ENCODE results near the gene GRWD1.

Gene GRWD1

GRCh38 chr19:48491793-48492123 lies 46.0 kb downstream of the GRWD1 start:
- no peak overlapping the region for H2BK120ac ChIP-seq (ENCODE audit: low read depth, low read length)
- no peak overlapping the region for H2BK5ac ChIP-seq (ENCODE audit: low read depth, low read length, poor library complexity, severe bottlenecking)
- H3K9ac ChIP-seq (ENCODE audit: low read length), result no peak overlapping the region
- DNase-seq, result no peak
- H3K23ac ChIP-seq (ENCODE audit: low read length in 2 of 2), result no peak overlapping the region
- H3K36me3 ChIP-seq (ENCODE audit: control insufficient read depth in 1 of 2, insufficient read depth in 2 of 2, low read depth in 1 of 2, low read length in 2 of 2), result no peaks in the 10 kb centered on the region
- peak overlapping the region; percentile 77 for H2BK15ac ChIP-seq (ENCODE audit: low read depth, poor library complexity, severe bottlenecking)
- peaks cover 35% of the 10 kb centered on the region for H3K4me1 ChIP-seq (ENCODE audit: control insufficient read depth, insufficient read depth, low read depth, low read length)
- H2AK5ac ChIP-seq (ENCODE audit: low read length, severe bottlenecking), result no peak overlapping the region
- no peak overlapping the region for H3K4ac ChIP-seq (ENCODE audit: low read depth in 1 of 2, low read length in 2 of 2)
- 18% methylated on average over 10 of the region's 10 CpGs for WGBS
- no peaks in the 10 kb centered on the region for H3K79me1 ChIP-seq (replicated peaks; ENCODE audit: low read length, poor library complexity, severe bottlenecking)
- no peak overlapping the region for H3K4me2 ChIP-seq (ENCODE audit: low read length, poor library complexity, severe bottlenecking)
- H2BK12ac ChIP-seq (ENCODE audit: low read length in 2 of 2), result peak overlapping the region in 1 of 2 experiments; percentile 80
- H3K18ac ChIP-seq (ENCODE audit: low read depth in 1 of 2, low read length in 2 of 2), result no peak overlapping the region
- no peak overlapping the region for H3K27ac ChIP-seq (ENCODE audit: low read length, poor library complexity, severe bottlenecking)
- no peaks in the 10 kb centered on the region for H3K9me3 ChIP-seq (ENCODE audit: control insufficient read depth, low read length)
- H4K91ac ChIP-seq (ENCODE audit: low read length), result no peak overlapping the region
- no peak overlapping the region for H3K14ac ChIP-seq (ENCODE audit: low read length in 2 of 2)
- peaks cover 27 to 37% of the 10 kb centered on the region in 2 experiments for H3K27me3 ChIP-seq (ENCODE audit: control insufficient read depth in 1 of 2, insufficient read depth in 1 of 2, low read length in 2 of 2)
- no peak overlapping the region for H3K4me3 ChIP-seq (ENCODE audit: insufficient read depth in 1 of 2, low read depth in 1 of 2, low read length in 2 of 2)
- H4K8ac ChIP-seq (ENCODE audit: low read length), result no peak overlapping the region
- no peak overlapping the region for H2AFZ ChIP-seq (ENCODE audit: low read depth, low read length)

GRCh38 chr19:48492925-48493717 lies 47.3 kb downstream of the GRWD1 start:
- Histone ChIP-seq H4K8ac (ENCODE audit: low read length) (peak overlapping the region; percentile 81), H3K4me3 (ENCODE audit: insufficient read depth in 1 of 2, low read depth in 1 of 2, low read length in 2 of 2) (peak overlapping the region; percentile 53 to 73), H3K36me3 (ENCODE audit: control insufficient read depth in 1 of 2, insufficient read depth in 2 of 2, low read depth in 1 of 2, low read length in 2 of 2) (no peaks in the 10 kb centered on the region), H4K91ac (ENCODE audit: low read length) (peak overlapping the region; percentile 68), H2BK5ac (ENCODE audit: low read depth, low read length, poor library complexity, severe bottlenecking) (no peak overlapping the region), H3K4ac (ENCODE audit: low read depth in 1 of 2, low read length in 2 of 2) (peak overlapping the region; percentile 13 to 79), H3K79me1 (replicated peaks; ENCODE audit: low read length, poor library complexity, severe bottlenecking) (no peaks in the 10 kb centered on the region), H3K9ac (ENCODE audit: low read length) (peak overlapping the region; percentile 51), H3K18ac (ENCODE audit: low read depth in 1 of 2, low read length in 2 of 2) (peak overlapping the region; percentile 86 to 87), H2BK12ac (ENCODE audit: low read length in 2 of 2) (no peak overlapping the region), H3K9me3 (ENCODE audit: control insufficient read depth, low read length) (no peaks in the 10 kb centered on the region), H2BK15ac (ENCODE audit: low read depth, poor library complexity, severe bottlenecking) (peak overlapping the region; percentile 44), H2AFZ (ENCODE audit: low read depth, low read length) (peak overlapping the region; percentile 66), H3K27ac (ENCODE audit: low read length, poor library complexity, severe bottlenecking) (no peak overlapping the region), H3K27me3 (ENCODE audit: control insufficient read depth in 1 of 2, insufficient read depth in 1 of 2, low read length in 2 of 2) (peaks cover 27 to 45% of the 10 kb centered on the region in 2 experiments), H3K4me1 (ENCODE audit: control insufficient read depth, insufficient read depth, low read depth, low read length) (peaks cover 27% of the 10 kb centered on the region), H3K4me2 (ENCODE audit: low read length, poor library complexity, severe bottlenecking) (peak overlapping the region; percentile 20), H2BK120ac (ENCODE audit: low read depth, low read length) (no peak overlapping the region), H3K14ac (ENCODE audit: low read length in 2 of 2) (no peak overlapping the region), H2AK5ac (ENCODE audit: low read length, severe bottlenecking) (no peak overlapping the region), H3K23ac (ENCODE audit: low read length in 2 of 2) (peak overlapping the region in 1 of 2 experiments; percentile 34)
- DNase-seq, result peak; percentile 98
- 1% methylated on average over 43 of the region's 47 CpGs for WGBS

GRCh38 chr19:48493718-48494401 lies 48.1 kb downstream of the GRWD1 start:
- H3K4me3 ChIP-seq (ENCODE audit: insufficient read depth in 1 of 2, low read depth in 1 of 2, low read length in 2 of 2), result peak overlapping the region; percentile 53 to 76
- no peak for DNase-seq
- H3K79me1 ChIP-seq (replicated peaks; ENCODE audit: low read length, poor library complexity, severe bottlenecking), result no peaks in the 10 kb centered on the region
- H2BK5ac ChIP-seq (ENCODE audit: low read depth, low read length, poor library complexity, severe bottlenecking), result no peak overlapping the region
- no peak overlapping the region for H3K27ac ChIP-seq (ENCODE audit: low read length, poor library complexity, severe bottlenecking)
- peak overlapping the region in 1 of 2 experiments; percentile 66 for H3K14ac ChIP-seq (ENCODE audit: low read length in 2 of 2)
- H3K9me3 ChIP-seq (ENCODE audit: control insufficient read depth, low read length), result no peaks in the 10 kb centered on the region
- peaks cover 27 to 49% of the 10 kb centered on the region in 2 experiments for H3K27me3 ChIP-seq (ENCODE audit: control insufficient read depth in 1 of 2, insufficient read depth in 1 of 2, low read length in 2 of 2)
- H2AK5ac ChIP-seq (ENCODE audit: low read length, severe bottlenecking), result no peak overlapping the region
- H3K4me2 ChIP-seq (ENCODE audit: low read length, poor library complexity, severe bottlenecking), result peak overlapping the region; percentile 33
- no peak overlapping the region for H2BK120ac ChIP-seq (ENCODE audit: low read depth, low read length)
- H3K23ac ChIP-seq (ENCODE audit: low read length in 2 of 2), result peak overlapping the region in 1 of 2 experiments; percentile 34
- peaks cover 23% of the 10 kb centered on the region for H3K4me1 ChIP-seq (ENCODE audit: control insufficient read depth, insufficient read depth, low read depth, low read length)
- H2AFZ ChIP-seq (ENCODE audit: low read depth, low read length), result peak overlapping the region; percentile 66
- H4K91ac ChIP-seq (ENCODE audit: low read length), result peak overlapping the region; percentile 57
- H3K4ac ChIP-seq (ENCODE audit: low read depth in 1 of 2, low read length in 2 of 2), result peak overlapping the region; percentile 13 to 79
- H2BK15ac ChIP-seq (ENCODE audit: low read depth, poor library complexity, severe bottlenecking), result peak overlapping the region; percentile 44
- peak overlapping the region; percentile 81 for H4K8ac ChIP-seq (ENCODE audit: low read length)
- WGBS, result 6% methylated on average over 51 of the region's 70 CpGs
- H2BK12ac ChIP-seq (ENCODE audit: low read length in 2 of 2), result no peak overlapping the region
- H3K18ac ChIP-seq (ENCODE audit: low read depth in 1 of 2, low read length in 2 of 2), result peak overlapping the region; percentile 86 to 87
- peak overlapping the region; percentile 62 for H3K9ac ChIP-seq (ENCODE audit: low read length)
- H3K36me3 ChIP-seq (ENCODE audit: control insufficient read depth in 1 of 2, insufficient read depth in 2 of 2, low read depth in 1 of 2, low read length in 2 of 2), result no peaks in the 10 kb centered on the region

- Histone ChIP-seq H4K91ac (ENCODE audit: low read length) (no peak overlapping the region), H3K23ac (ENCODE audit: low read length in 2 of 2) (no peak overlapping the region), H3K4ac (ENCODE audit: low read depth in 1 of 2, low read length in 2 of 2) (no peak overlapping the region), H3K9me3 (ENCODE audit: control insufficient read depth, low read length) (no peaks in the 10 kb centered on the region), H3K4me1 (ENCODE audit: control insufficient read depth, insufficient read depth, low read depth, low read length) (peaks cover 18% of the 10 kb centered on the region), H2BK120ac (ENCODE audit: low read depth, low read length) (no peak overlapping the region), H2BK5ac (ENCODE audit: low read depth, low read length, poor library complexity, severe bottlenecking) (no peak overlapping the region), H3K27ac (ENCODE audit: low read length, poor library complexity, severe bottlenecking) (no peak overlapping the region), H2BK12ac (ENCODE audit: low read length in 2 of 2) (no peak overlapping the region), H4K8ac (ENCODE audit: low read length) (peak overlapping the region; percentile 60), H3K9ac (ENCODE audit: low read length) (no peak overlapping the region), H3K27me3 (ENCODE audit: control insufficient read depth in 1 of 2, insufficient read depth in 1 of 2, low read length in 2 of 2) (peaks cover 33 to 52% of the 10 kb centered on the region in 2 experiments), H3K36me3 (ENCODE audit: control insufficient read depth in 1 of 2, insufficient read depth in 2 of 2, low read depth in 1 of 2, low read length in 2 of 2) (no peaks in the 10 kb centered on the region), H2AFZ (ENCODE audit: low read depth, low read length) (no peak overlapping the region), H3K18ac (ENCODE audit: low read depth in 1 of 2, low read length in 2 of 2) (no peak overlapping the region), H3K4me3 (ENCODE audit: insufficient read depth in 1 of 2, low read depth in 1 of 2, low read length in 2 of 2) (no peak overlapping the region), H3K4me2 (ENCODE audit: low read length, poor library complexity, severe bottlenecking) (no peak overlapping the region), H2BK15ac (ENCODE audit: low read depth, poor library complexity, severe bottlenecking) (no peak overlapping the region), H3K79me1 (replicated peaks; ENCODE audit: low read length, poor library complexity, severe bottlenecking) (no peaks in the 10 kb centered on the region), H2AK5ac (ENCODE audit: low read length, severe bottlenecking) (no peak overlapping the region), H3K14ac (ENCODE audit: low read length in 2 of 2) (no peak overlapping the region)
- peak; percentile 54 for DNase-seq
- 53% methylated on average over 6 of the region's 6 CpGs for WGBS
These were observed 49.6 kb downstream of the GRWD1 start for GRCh38 chr19:48495396-48495795.

Measured in mesenchymal stem cell (in vitro differentiated cells and primary cell).